ENCODE measurements around the gene STPG2.

The STPG2 gene

DNA sequence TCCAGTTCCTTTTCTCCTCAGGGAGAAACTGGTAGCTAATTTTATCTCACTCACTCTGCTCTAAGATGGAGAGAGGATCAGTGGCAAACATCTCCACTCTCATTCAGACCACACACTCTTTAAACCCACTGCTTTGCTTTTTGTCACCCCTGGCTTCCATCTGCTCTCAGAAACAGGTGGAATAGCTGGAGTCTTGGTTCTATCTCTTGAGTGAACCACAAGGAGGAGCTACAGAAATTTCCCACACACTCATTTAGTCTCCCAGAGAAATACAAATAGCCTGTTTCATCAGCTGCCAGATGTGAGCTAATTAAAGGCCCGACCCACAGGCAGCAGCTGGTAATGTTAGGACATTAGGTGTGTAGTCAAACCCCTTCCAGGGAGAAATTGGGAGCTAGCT is 96.6 kb downstream of the STPG2 start:
- no peak overlapping the region for H3K4me3 ChIP-seq (replicated peaks; ENCODE audit: low read depth, low read length)
- DNase-seq (ENCODE audit: extremely low read depth, insufficient read length), result no peak
- TF ChIP-seq, protein P1, sequence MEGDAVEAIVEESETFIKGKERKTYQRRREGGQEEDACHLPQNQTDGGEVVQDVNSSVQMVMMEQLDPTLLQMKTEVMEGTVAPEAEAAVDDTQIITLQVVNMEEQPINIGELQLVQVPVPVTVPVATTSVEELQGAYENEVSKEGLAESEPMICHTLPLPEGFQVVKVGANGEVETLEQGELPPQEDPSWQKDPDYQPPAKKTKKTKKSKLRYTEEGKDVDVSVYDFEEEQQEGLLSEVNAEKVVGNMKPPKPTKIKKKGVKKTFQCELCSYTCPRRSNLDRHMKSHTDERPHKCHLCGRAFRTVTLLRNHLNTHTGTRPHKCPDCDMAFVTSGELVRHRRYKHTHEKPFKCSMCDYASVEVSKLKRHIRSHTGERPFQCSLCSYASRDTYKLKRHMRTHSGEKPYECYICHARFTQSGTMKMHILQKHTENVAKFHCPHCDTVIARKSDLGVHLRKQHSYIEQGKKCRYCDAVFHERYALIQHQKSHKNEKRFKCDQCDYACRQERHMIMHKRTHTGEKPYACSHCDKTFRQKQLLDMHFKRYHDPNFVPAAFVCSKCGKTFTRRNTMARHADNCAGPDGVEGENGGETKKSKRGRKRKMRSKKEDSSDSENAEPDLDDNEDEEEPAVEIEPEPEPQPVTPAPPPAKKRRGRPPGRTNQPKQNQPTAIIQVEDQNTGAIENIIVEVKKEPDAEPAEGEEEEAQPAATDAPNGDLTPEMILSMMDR (IDR thresholded peaks at IDR 0.05; ENCODE audit: insufficient read depth, low read length, poor library complexity, severe bottlenecking), result no peak
- H3K36me3 ChIP-seq (ENCODE audit: control insufficient read depth, insufficient read depth, low read length), result no peaks in the 10 kb centered on the region
- no peaks in the 10 kb centered on the region for H3K27me3 ChIP-seq (replicated peaks; ENCODE audit: control insufficient read depth, insufficient read depth, low read length)

DNA sequence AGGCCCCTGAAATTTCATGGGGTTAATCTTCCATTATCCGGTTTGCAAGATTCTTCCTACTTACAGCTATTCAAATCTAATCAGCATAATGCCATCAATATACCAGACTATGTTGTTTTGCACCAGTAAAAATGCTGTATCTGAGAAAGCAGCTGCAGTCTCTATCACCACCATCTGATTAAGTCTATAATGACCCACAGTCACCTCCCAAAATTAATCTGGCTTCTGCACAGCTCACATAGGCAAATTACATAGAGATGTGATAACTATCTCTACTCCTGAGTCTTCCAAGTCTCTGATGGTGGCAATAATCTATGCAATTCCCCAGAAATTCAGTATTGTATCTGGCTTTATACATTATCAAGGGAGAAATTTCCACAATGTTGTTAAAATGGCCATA is 113.2 kb downstream of the STPG2 start:
- Histone ChIP-seq H3K27me3 (replicated peaks; ENCODE audit: control insufficient read depth, insufficient read depth, low read length) (no peaks in the 10 kb centered on the region), H3K36me3 (ENCODE audit: control insufficient read depth, insufficient read depth, low read length) (no peaks in the 10 kb centered on the region), H3K4me3 (replicated peaks; ENCODE audit: low read depth, low read length) (no peak overlapping the region)
- no peak for DNase-seq (ENCODE audit: extremely low read depth, insufficient read length)
- TF ChIP-seq, protein P1 (IDR thresholded peaks at IDR 0.05; ENCODE audit: insufficient read depth, low read length, poor library complexity, severe bottlenecking), result no peak

DNA sequence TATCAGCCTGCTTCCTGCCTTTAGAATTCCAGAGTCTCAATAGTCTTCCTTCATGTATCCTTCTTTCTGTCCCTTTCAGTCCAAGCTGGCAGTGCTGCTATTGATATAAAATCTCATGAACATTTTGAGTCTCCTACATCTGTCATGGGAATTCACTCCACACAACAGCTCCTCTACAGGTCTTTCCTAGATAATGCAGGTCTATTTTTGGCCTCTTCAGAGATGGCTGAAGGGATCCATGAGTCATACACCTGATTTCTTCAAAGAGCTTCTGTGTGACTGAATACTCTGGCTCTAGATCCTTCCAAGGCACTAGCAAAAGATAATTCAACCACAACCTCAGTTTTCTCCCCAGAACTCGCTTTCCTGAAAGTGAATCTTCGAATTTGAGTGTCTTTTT is 115.4 kb downstream of the STPG2 start:
- Histone ChIP-seq H3K36me3 (ENCODE audit: control insufficient read depth, insufficient read depth, low read length) (no peaks in the 10 kb centered on the region), H3K4me3 (replicated peaks; ENCODE audit: low read depth, low read length) (no peak overlapping the region), H3K27me3 (replicated peaks; ENCODE audit: control insufficient read depth, insufficient read depth, low read length) (no peaks in the 10 kb centered on the region)
- DNase-seq (ENCODE audit: extremely low read depth, insufficient read length), result no peak
- TF ChIP-seq, protein P1 (IDR thresholded peaks at IDR 0.05; ENCODE audit: insufficient read depth, low read length, poor library complexity, severe bottlenecking), result no peak

DNA sequence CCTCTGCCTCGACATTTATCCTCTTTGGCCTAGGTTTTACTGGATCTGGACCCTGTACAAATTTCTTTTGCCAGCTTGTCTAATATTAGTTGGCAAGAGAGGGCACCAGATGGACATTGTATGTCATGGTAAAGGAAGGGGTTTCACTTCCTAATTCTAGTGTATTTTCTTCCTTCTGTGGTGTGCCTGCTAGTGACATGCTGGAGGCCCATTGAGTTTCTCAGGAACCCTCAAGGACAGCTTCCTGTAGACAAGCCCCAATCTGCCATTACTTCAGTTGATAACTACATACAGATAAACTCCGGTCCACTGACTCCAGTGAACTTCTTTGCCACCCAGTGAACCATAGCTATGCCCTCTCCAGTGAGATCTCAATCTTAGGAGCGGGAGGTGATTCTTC is 116.9 kb downstream of the STPG2 start:
- Histone ChIP-seq H3K4me3 (replicated peaks; ENCODE audit: low read depth, low read length) (no peak overlapping the region), H3K27me3 (replicated peaks; ENCODE audit: control insufficient read depth, insufficient read depth, low read length) (no peaks in the 10 kb centered on the region), H3K36me3 (ENCODE audit: control insufficient read depth, insufficient read depth, low read length) (no peaks in the 10 kb centered on the region)
- DNase-seq (ENCODE audit: extremely low read depth, insufficient read length), result no peak
- TF ChIP-seq, protein P1 (IDR thresholded peaks at IDR 0.05; ENCODE audit: insufficient read depth, low read length, poor library complexity, severe bottlenecking), result no peak

DNA sequence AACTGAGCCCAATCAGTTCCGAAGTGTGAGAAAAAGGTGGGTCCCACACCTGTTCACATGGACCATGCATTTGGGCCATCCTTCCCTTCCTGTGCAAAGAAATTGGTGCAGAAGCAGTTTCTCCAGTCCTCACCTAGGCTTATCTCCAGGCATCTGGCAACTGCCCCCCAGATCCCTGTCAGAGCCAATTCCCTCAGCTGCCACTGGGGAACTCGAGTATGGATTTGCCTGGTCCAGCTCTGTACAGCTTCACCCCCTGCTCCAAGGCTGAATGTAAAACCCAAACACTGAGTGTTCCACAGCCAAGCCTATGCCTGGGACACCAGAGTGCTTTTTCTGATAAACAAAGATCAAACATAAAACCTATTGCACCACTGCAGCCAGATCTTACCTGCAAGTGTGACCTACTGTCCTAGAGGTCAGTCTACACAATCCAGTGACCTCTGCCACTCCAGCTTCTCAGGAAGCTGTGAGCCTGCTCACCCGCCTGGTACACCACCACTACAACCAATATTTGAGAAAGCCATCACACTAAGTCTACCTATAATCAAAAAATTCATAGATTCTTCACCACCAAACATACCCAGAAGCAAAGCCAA is 136.4 kb downstream of the STPG2 start:
- Histone ChIP-seq H3K36me3 (ENCODE audit: control insufficient read depth, insufficient read depth, low read length) (no peaks in the 10 kb centered on the region), H3K4me3 (replicated peaks; ENCODE audit: low read depth, low read length) (no peak overlapping the region), H3K27me3 (replicated peaks; ENCODE audit: control insufficient read depth, insufficient read depth, low read length) (no peaks in the 10 kb centered on the region)
- no peak for DNase-seq (ENCODE audit: extremely low read depth, insufficient read length)
- TF ChIP-seq, protein P1 (IDR thresholded peaks at IDR 0.05; ENCODE audit: insufficient read depth, low read length, poor library complexity, severe bottlenecking), result no peak

DNA sequence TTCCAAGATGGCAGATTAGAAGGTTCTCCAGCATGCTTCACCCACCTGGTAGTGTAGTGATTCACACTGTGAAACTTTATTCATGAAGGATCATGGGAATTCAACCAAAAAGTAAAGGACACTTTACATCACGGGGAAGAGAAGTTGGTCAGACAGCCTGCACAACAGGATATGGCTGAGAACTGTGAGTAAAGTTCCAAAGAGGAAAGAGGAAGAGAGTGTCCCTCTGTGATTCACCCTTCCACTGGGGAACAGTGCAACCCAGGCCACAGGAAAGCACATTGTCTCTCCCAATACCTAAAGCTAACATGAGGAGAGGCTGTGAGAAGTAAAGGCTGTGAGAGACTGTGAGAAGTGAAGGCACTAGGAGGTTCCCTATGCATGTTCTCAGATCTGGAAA is 137.2 kb downstream of the STPG2 start:
- Histone ChIP-seq H3K36me3 (ENCODE audit: control insufficient read depth, insufficient read depth, low read length) (no peaks in the 10 kb centered on the region), H3K4me3 (replicated peaks; ENCODE audit: low read depth, low read length) (no peak overlapping the region), H3K27me3 (replicated peaks; ENCODE audit: control insufficient read depth, insufficient read depth, low read length) (no peaks in the 10 kb centered on the region)
- TF ChIP-seq, protein P1 (IDR thresholded peaks at IDR 0.05; ENCODE audit: insufficient read depth, low read length, poor library complexity, severe bottlenecking), result no peak
- no peak for DNase-seq (ENCODE audit: extremely low read depth, insufficient read length)

All from GM06990 (cell line).